Naive thymus-derived CD4-positive, alpha-beta T cell (primary cell): ENCODE measurements around the gene SHC2. TPM values are rescaled to one million over a fixed set of nuclear protein-coding genes. Genes with fewer than 3 reads are reported as not detected.
A peak's percentile ranks its signal among the peaks of the same experiment; 100 is the strongest.

Source experiments
- ATAC-seq: fragments of 150-1000 bp; cut with Tn5 transposase; 2 replicates; pipeline ENCODE4 v1.10.0; 2021; ENCODE audit warnings: mild to moderate bottlenecking, moderate library complexity
- CTCF ChIA-PET: fragments of 350-600 bp; sonication (Branson Sonifier 250); formaldehyde crosslinking; loops from one replicate; lab custom pipeline; 2021; ENCODE audit warnings: antibody characterized with exemption; lab: Charles Lee
- POLR2A ChIA-PET: fragments of 350-600 bp; sonication (Branson Sonifier 250); formaldehyde crosslinking; loops from one replicate; lab custom pipeline; 2021; ENCODE audit warnings: antibody characterized with exemption, inconsistent platforms; lab: Charles Lee
- DNase-seq, 9 donors: peaks; one replicate each; pipeline versions ENCODE4 v3.0.0 to v3.0.0-alpha.2; 2020 to 2022; ENCODE audit warnings: mixed read lengths in 1 of 9
- H3K27ac ChIP-seq: one replicate; pipeline ENCODE4 v1.7.0; 2013; ENCODE audit warnings: mild to moderate bottlenecking, low read depth, low read length, moderate library complexity
- H3K27me3 ChIP-seq, 2 donors: one replicate each; pipeline ENCODE4 v1.7.0; 2013; ENCODE audit warnings: low read length in 2 of 2, mild to moderate bottlenecking in 2 of 2, moderate library complexity in 2 of 2; ENCODE audit not compliant: control insufficient read depth in 2 of 2, insufficient read depth in 2 of 2
- H3K36me3 ChIP-seq, 3 experiments: 1 replicate in 2 of 3; 2 replicates in 1 of 3; pipeline ENCODE4 v1.7.0; 2013; ENCODE audit warnings: low read length in 3 of 3, mild to moderate bottlenecking in 3 of 3, moderate library complexity in 1 of 3; ENCODE audit not compliant: insufficient read depth in 3 of 3, control insufficient read depth in 2 of 3
- H3K4me1 ChIP-seq, 2 donors: one replicate each; pipeline ENCODE4 v1.7.0; 2013; ENCODE audit warnings: low read length in 2 of 2, mild to moderate bottlenecking in 2 of 2, moderate library complexity in 1 of 2; ENCODE audit not compliant: control insufficient read depth in 2 of 2, insufficient read depth in 2 of 2
- H3K4me3 ChIP-seq: 2 replicates; pipeline ENCODE4 v1.7.0; 2013; ENCODE audit warnings: mild to moderate bottlenecking, low read length
- H3K9me3 ChIP-seq, 3 experiments: 1 replicate in 2 of 3; 2 replicates in 1 of 3; pipeline ENCODE4 v1.7.0; 2013; ENCODE audit warnings: low read length in 3 of 3; ENCODE audit not compliant: control insufficient read depth in 2 of 3
- H3K27ac Mint-ChIP-seq, 9 donors: one replicate each; pipeline ENCODE4 v1.8.0; 2020 to 2022; ENCODE audit warnings: mixed read lengths in 9 of 9, mild to moderate bottlenecking in 8 of 9, moderate library complexity in 5 of 9, inconsistent platforms in 2 of 9
- H3K27me3 Mint-ChIP-seq, 5 donors: one replicate each; pipeline ENCODE4 v1.8.0; 2021 to 2022; ENCODE audit warnings: mixed read lengths in 5 of 5, mild to moderate bottlenecking in 1 of 5
- H3K36me3 Mint-ChIP-seq, 5 donors: one replicate each; pipeline ENCODE4 v1.8.0; 2020 to 2022; ENCODE audit warnings: mixed read lengths in 5 of 5, mild to moderate bottlenecking in 3 of 5, inconsistent platforms in 1 of 5
- H3K4me1 Mint-ChIP-seq, 7 donors: one replicate each; pipeline ENCODE4 v1.8.0; 2020 to 2022; ENCODE audit warnings: mixed read lengths in 7 of 7, mild to moderate bottlenecking in 3 of 7, inconsistent platforms in 1 of 7
- H3K4me3 Mint-ChIP-seq, 10 donors: one replicate each; pipeline ENCODE4 v1.8.0; 2020 to 2022; ENCODE audit warnings: mild to moderate bottlenecking in 10 of 10, mixed read lengths in 10 of 10, moderate library complexity in 6 of 10, inconsistent platforms in 2 of 10
- H3K9me3 Mint-ChIP-seq, 11 donors: one replicate each; pipeline ENCODE4 v1.8.0; 2020 to 2022; ENCODE audit warnings: mixed read lengths in 11 of 11, mild to moderate bottlenecking in 4 of 11, inconsistent platforms in 1 of 11, moderate library complexity in 1 of 11
- intact Hi-C, 2 donors: fragments of 100-400 bp; cut with micrococcal nuclease; formaldehyde crosslinking; loops; one replicate each; pipeline ENCODE4 v1.15.1; 2023
- polyA plus RNA-seq, 2 donors: library from polyadenylated mRNA; unstranded; fragments of 300-500 nt; fragmentation: Illumina TruSeq; gene quantifications; one replicate each; pipeline ENCODE4 v1.2.3, GENCODE V29; 2021
- total RNA-seq, 6 experiments: library from RNA in 5 of 6; stranded (reverse) in 5 of 6; gene quantifications; 1 replicate in 5 of 6; 2 replicates in 1 of 6; pipeline ENCODE4 v1.2.3 and lab custom pipeline; 2021 to 2026

Gene SHC2
- total and polyA plus RNA-seq, 7 experiments from 2014 or later, result 0.82 to 2.3 (median 2.1) TPM; not detected in 4

DNA sequence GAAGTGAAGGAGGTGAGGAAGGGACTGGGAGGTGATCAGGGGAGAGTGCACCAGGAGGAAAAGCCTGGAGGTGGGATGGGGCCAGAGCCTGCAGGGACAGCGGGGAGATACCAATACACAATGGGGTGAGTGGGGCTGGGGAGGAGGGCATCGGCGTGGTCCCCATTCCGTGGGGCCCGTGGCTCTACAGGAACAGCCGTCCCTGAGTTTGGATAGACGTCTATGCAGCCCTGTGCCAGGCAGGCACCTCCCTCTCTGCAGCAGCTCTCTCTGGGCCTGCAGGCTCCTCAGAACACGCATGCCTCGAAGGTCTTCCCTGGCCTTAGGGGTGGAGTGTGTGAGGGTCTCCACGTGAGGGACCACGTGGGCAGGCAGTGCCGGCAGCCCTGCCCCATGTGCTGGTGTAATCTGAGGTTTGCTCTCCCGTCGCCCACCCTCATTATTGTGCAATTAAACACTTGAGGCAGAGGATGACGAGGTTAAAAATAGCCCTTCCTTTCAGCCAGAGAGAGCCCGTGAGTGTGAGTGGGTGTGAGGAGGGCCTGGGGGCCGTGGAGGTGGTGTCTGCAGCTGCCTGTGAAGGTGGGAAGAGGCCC lies 68.4 kb downstream of the SHC2 start:
- Histone ChIP-seq H3K36me3 (no peaks in the 10 kb centered on the region), H3K9me3 (peaks cover 0 to 6% (median 0%) of the 10 kb centered on the region in 3 experiments), H3K27ac (no peak overlapping the region), H3K4me1 (no peaks in the 10 kb centered on the region), H3K27me3 (no peaks in the 10 kb centered on the region), H3K4me3 (no peak overlapping the region)
- CTCF ChIA-PET, result no interaction called here
- Mint-ChIP-seq H3K36me3 (peaks cover 0 to 15% (median 0%) of the 10 kb centered on the region in 5 donors), H3K27me3 (peaks cover 0 to 13% (median 10%) of the 10 kb centered on the region in 5 donors), H3K9me3 (peaks cover 0 to 30% (median 3%) of the 10 kb centered on the region in 11 donors), H3K27ac (peak overlapping the region in 3 of 9 donors; percentile 29 to 82 (median 81)), H3K4me1 (peaks cover 0 to 7% (median 0%) of the 10 kb centered on the region in 7 donors), H3K4me3 (no peak overlapping the region)
- DNase-seq (no peak), ATAC-seq (no peak)
- POLR2A ChIA-PET, result no interaction called here
- intact Hi-C loops, result no loop called here

DNA sequence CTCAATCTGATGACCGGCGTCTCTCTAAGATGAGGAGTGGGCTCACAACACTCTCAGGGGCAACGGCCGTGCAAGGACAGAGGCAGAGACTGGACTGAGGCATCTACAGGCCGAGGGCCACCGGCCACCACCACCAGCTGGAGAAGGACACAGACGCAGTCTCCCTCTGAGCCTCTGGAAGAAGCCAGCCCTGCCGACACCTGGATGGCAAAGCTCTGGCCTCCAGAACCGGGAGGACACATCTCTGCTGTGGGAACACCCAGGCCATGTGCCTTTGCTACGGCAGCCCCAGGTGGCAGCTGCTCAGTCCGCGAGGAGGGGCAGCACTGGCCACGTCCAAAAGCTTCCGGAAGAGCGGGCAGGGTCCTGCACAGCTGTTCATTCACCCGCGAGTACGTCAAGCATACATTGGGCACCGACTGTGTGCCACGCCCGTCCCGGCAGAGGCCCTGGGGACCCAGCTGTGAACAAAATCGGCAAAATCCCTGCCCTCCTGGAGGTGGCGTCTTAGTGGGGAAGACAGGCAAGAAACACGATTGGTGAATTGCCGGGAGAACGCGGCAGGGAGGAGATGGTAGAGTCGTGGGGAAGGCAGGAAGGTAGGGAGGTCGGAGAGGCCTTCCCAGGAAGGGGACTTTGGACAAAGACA lies 69.0 kb downstream of the SHC2 start:
- Histone ChIP-seq H3K4me1 (no peaks in the 10 kb centered on the region), H3K27me3 (no peaks in the 10 kb centered on the region), H3K9me3 (peaks cover 0 to 6% (median 0%) of the 10 kb centered on the region in 3 experiments), H3K36me3 (no peaks in the 10 kb centered on the region), H3K4me3 (no peak overlapping the region), H3K27ac (no peak overlapping the region)
- H3K36me3 Mint-ChIP-seq, result peaks cover 0 to 15% (median 0%) of the 10 kb centered on the region in 5 donors
- H3K27ac Mint-ChIP-seq, result no peak overlapping the region
- CTCF ChIA-PET, result no interaction called here
- no peak for DNase-seq
- intact Hi-C loops, result no loop called here
- POLR2A ChIA-PET, result no interaction called here
- peaks cover 0 to 16% (median 13%) of the 10 kb centered on the region in 5 donors for H3K27me3 Mint-ChIP-seq
- H3K4me3 Mint-ChIP-seq, result no peak overlapping the region
- no peak for ATAC-seq
- peaks cover 0 to 30% (median 3%) of the 10 kb centered on the region in 11 donors for H3K9me3 Mint-ChIP-seq
- peaks cover 0 to 7% (median 0%) of the 10 kb centered on the region in 7 donors for H3K4me1 Mint-ChIP-seq

DNA sequence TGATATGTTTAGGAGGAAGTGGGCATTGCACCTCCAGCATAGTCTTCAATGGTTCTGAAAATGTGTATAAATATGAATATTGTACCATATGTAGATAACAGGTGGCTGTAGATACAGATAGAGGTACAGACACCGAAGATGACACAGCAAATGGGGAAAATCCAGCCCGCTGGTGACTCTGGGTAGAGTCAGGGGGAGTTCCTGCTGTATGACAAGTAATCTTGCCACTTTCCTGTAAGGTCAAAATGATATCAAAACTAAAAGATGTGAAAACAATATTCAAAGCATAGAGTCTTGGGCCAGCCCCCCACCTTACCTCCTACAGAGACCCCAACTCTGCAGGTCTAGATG lies 69.7 kb downstream of the SHC2 start:
- ATAC-seq (no peak), DNase-seq (no peak)
- Histone ChIP-seq H3K36me3 (no peaks in the 10 kb centered on the region), H3K4me1 (no peaks in the 10 kb centered on the region), H3K27ac (no peak overlapping the region), H3K27me3 (no peaks in the 10 kb centered on the region), H3K9me3 (peaks cover 0 to 6% (median 0%) of the 10 kb centered on the region in 3 experiments), H3K4me3 (no peak overlapping the region)
- CTCF ChIA-PET, result no interaction called here
- POLR2A ChIA-PET, result no interaction called here
- Mint-ChIP-seq H3K9me3 (peaks cover 0 to 30% (median 3%) of the 10 kb centered on the region in 11 donors), H3K27ac (no peak overlapping the region), H3K36me3 (peaks cover 0 to 15% (median 0%) of the 10 kb centered on the region in 5 donors), H3K4me1 (peaks cover 0 to 7% (median 0%) of the 10 kb centered on the region in 7 donors), H3K4me3 (no peak overlapping the region), H3K27me3 (peaks cover 3 to 22% (median 16%) of the 10 kb centered on the region in 5 donors)
- intact Hi-C loops, result no loop called here

DNA sequence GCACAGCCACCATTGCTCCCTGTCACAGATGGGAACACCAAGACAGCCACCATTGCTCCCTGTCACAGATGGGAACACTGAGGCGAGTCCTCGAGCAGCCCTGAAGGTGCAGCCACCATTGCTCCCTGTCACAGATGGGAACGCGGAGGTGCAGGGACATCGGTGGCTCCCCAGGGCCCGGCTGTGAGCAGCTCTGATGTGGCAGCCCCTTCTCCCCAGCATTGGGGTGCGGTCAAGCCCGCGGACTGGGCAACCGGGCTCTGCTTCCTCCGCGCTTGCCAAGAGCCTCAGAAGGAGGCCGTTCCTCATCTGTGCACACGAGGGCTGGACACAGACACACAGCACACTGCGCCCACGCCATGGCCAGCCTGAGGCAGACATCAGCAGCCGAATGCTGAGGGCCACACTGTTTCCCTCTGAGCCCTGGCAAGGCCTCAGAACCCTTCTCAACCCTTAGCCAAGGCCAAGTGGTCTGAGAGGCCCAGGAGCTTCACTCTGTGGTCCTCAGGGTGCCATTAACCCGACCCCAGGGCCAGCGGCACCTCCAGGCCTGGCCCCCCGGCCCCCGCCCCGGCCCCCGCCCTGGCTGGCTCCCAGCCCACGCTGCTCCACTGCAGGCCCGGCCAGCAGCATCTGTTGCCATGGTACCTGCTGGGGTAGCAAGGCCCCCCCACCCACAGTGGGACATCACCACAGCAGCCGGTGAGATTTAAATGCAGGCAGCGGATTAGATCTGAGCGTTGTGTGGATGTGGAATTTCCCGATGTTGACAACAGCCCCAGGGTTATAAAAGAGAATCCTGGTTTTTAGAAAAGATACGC lies 70.2 kb downstream of the SHC2 start:
- POLR2A ChIA-PET, result no interaction called here
- Histone ChIP-seq H3K36me3 (no peaks in the 10 kb centered on the region), H3K9me3 (peaks cover 0 to 4% (median 0%) of the 10 kb centered on the region in 3 experiments), H3K27ac (no peak overlapping the region), H3K4me3 (no peak overlapping the region), H3K27me3 (no peaks in the 10 kb centered on the region), H3K4me1 (no peaks in the 10 kb centered on the region)
- intact Hi-C loops, result no loop called here
- ATAC-seq (no peak), DNase-seq (no peak)
- Mint-ChIP-seq H3K4me1 (peaks cover 0 to 7% (median 0%) of the 10 kb centered on the region in 7 donors), H3K27ac (no peak overlapping the region), H3K36me3 (peaks cover 0 to 13% (median 0%) of the 10 kb centered on the region in 5 donors), H3K4me3 (no peak overlapping the region), H3K27me3 (peaks cover 9 to 28% (median 22%) of the 10 kb centered on the region in 5 donors), H3K9me3 (peaks cover 0 to 27% (median under 1%) of the 10 kb centered on the region in 11 donors)
- CTCF ChIA-PET, result no interaction called here

DNA sequence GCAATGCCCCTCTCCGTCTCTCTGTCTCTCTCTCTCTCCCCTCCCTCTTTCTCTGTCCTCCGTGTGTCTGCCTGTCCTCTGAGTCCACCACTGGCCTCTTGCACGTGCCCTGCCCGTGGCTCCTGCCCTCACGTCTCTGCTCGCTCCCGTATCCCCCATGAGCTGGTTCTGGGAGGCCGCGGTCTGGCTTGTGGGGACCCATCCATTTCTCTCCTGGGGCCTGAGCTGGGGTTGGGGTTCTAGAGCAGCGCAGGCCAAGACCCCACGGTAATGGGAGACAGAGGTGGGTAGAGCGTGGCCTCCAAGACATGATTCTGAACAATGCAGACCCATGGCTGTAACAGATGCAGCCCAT lies 70.9 kb downstream of the SHC2 start:
- no peaks in the 10 kb centered on the region for H3K4me1 ChIP-seq
- H3K9me3 Mint-ChIP-seq, result peaks cover 0 to 23% (median 0%) of the 10 kb centered on the region in 11 donors
- no peaks in the 10 kb centered on the region for H3K9me3 ChIP-seq
- no peaks in the 10 kb centered on the region for H3K36me3 ChIP-seq
- H3K4me3 ChIP-seq, result no peak overlapping the region
- H3K27me3 Mint-ChIP-seq, result peaks cover 10 to 34% (median 25%) of the 10 kb centered on the region in 5 donors
- no peak for DNase-seq
- intact Hi-C loops, result no loop called here
- H3K27ac Mint-ChIP-seq, result no peak overlapping the region
- ChIA-PET CTCF (no interaction called here), POLR2A (no interaction called here)
- ATAC-seq, result no peak
- no peak overlapping the region for H3K27ac ChIP-seq
- peaks cover 0 to 7% (median 0%) of the 10 kb centered on the region in 7 donors for H3K4me1 Mint-ChIP-seq
- H3K36me3 Mint-ChIP-seq, result peaks cover 0 to 10% (median 0%) of the 10 kb centered on the region in 5 donors
- no peak overlapping the region for H3K4me3 Mint-ChIP-seq
- H3K27me3 ChIP-seq, result no peaks in the 10 kb centered on the region

DNA sequence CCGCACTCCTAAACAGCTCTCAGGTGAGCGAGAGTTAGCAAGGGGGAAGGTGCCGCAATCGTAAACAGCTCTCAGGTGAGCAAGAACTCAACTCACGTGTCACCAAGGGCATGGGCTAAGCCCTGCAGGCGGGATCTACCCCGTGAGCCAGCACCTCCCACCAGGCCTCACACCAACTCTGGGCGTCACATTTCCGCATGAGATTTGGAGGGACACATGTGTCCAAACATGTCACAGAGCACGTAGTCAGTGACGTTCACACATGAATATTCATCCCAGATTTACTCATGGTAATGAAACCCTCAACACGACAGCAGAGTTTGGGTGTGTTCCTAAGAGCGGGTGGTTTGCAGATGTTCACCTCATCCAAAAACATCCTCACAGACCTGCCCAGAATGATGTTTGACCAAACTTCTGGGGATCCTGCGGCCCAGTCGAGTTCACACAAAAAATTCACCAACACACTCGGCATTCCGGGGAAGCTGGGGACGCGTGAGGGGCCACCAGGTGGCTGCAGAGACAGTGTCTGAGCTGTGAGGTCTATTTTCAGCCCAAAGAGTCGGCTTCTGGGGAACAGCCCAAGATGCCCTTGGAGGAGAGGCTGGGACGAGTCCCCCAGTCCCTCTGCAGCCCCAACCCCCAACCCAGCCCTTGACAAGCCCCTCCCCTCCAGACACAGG lies 71.4 kb downstream of the SHC2 start:
- POLR2A ChIA-PET, result no interaction called here
- Mint-ChIP-seq H3K27me3 (peaks cover 15 to 37% (median 29%) of the 10 kb centered on the region in 5 donors), H3K27ac (no peak overlapping the region), H3K36me3 (peaks cover 0 to 10% (median 0%) of the 10 kb centered on the region in 5 donors), H3K4me3 (no peak overlapping the region), H3K9me3 (peaks cover 0 to 20% (median 0%) of the 10 kb centered on the region in 11 donors), H3K4me1 (peaks cover 0 to 7% (median 0%) of the 10 kb centered on the region in 7 donors)
- no peak overlapping the region for H3K27ac ChIP-seq
- no peaks in the 10 kb centered on the region for H3K36me3 ChIP-seq
- DNase-seq (no peak), ATAC-seq (no peak)
- H3K4me3 ChIP-seq, result no peak overlapping the region
- no peaks in the 10 kb centered on the region for H3K27me3 ChIP-seq
- no peaks in the 10 kb centered on the region for H3K9me3 ChIP-seq
- no peaks in the 10 kb centered on the region for H3K4me1 ChIP-seq
- intact Hi-C loops, result no loop called here
- CTCF ChIA-PET, result no interaction called here
